Karpas-422 (cell line): ENCODE measurements around the gene ADGRG3. TPM values are rescaled to one million over a fixed set of nuclear protein-coding genes. Genes with fewer than 3 reads are reported as not detected.

Source experiments
- DNase-seq: peaks from one replicate; pipeline ENCODE4 v3.0.0-alpha.2; 2015
- H2AFZ ChIP-seq: fragments of 200-600 bp; sonication (generic); 2 replicates; pipeline ENCODE4 v1.6.1; 2014; ENCODE audit warnings: antibody characterized with exemption, low read length, mixed read lengths
- H3K27ac ChIP-seq: fragments of 200-600 bp; sonication (generic); 2 replicates; pipeline ENCODE4 v1.5.1; 2014; ENCODE audit warnings: mild to moderate bottlenecking, low read length, moderate library complexity
- H3K27me3 ChIP-seq: fragments of 200-600 bp; sonication (generic); 2 replicates; pipeline ENCODE4 v1.6.1; 2014; ENCODE audit warnings: low read length, mixed read lengths
- H3K36me3 ChIP-seq: fragments of 200-600 bp; sonication (generic); 2 replicates; pipeline ENCODE4 v1.6.1; 2014; ENCODE audit warnings: low read length, mixed read lengths; ENCODE audit not compliant: insufficient read depth
- H3K4me1 ChIP-seq: fragments of 200-600 bp; sonication (generic); 2 replicates; pipeline ENCODE4 v1.6.1; 2014; ENCODE audit warnings: mild to moderate bottlenecking, low read length, mixed read lengths
- H3K4me2 ChIP-seq: fragments of 200-600 bp; sonication (generic); 2 replicates; pipeline ENCODE4 v1.6.1; 2014; ENCODE audit warnings: low read length, low read depth, mild to moderate bottlenecking; ENCODE audit not compliant: poor library complexity, severe bottlenecking
- H3K4me3 ChIP-seq: fragments of 200-600 bp; sonication (generic); 2 replicates; pipeline ENCODE4 v1.5.1; 2014; ENCODE audit warnings: mild to moderate bottlenecking, antibody characterized with exemption, low read length, mixed read lengths
- H3K79me2 ChIP-seq: fragments of 200-600 bp; sonication (generic); 2 replicates; pipeline ENCODE4 v1.6.1; 2014; ENCODE audit warnings: mild to moderate bottlenecking, low read length, mixed read lengths
- H3K9ac ChIP-seq: fragments of 200-600 bp; sonication (generic); 2 replicates; pipeline ENCODE4 v1.6.0; 2014; ENCODE audit warnings: low read length
- H3K9me2 ChIP-seq: fragments of 200-600 bp; sonication (generic), shearing (Covaris generic); replicated peaks from 2 replicates; pipeline ENCODE4 v1.6.0; 2014; ENCODE audit warnings: mild to moderate bottlenecking, low read length, moderate library complexity; ENCODE audit not compliant: insufficient read depth
- H3K9me3 ChIP-seq: fragments of 300-700, 200-600 bp; sonication (generic); 2 replicates; pipeline ENCODE4 v1.6.1; 2014; ENCODE audit warnings: low read length, mixed read lengths
- H4K20me1 ChIP-seq: fragments of 200-600 bp; sonication (generic); 2 replicates; pipeline ENCODE4 v1.6.1; 2014; ENCODE audit warnings: mild to moderate bottlenecking, antibody characterized with exemption, low read length, low read depth; ENCODE audit not compliant: insufficient read depth
- total RNA-seq: library from RNA; depleted of rRNA; stranded (reverse); fragments of >200 nt; shearing (Covaris generic); gene quantifications from 2 replicates; pipeline ENCODE4 v1.2.3, GENCODE V29; 2014; ENCODE audit warnings: low replicate concordance

The ADGRG3 gene
- total RNA-seq, 1 experiment from 2014 or later, result not detected

- Histone ChIP-seq H3K79me2 (no peaks in the 10 kb centered on the region), H4K20me1 (no peaks in the 10 kb centered on the region; the same call in 1 of the 2 replicates), H3K4me1 (no peaks in the 10 kb centered on the region), H3K9me3 (no peaks in the 10 kb centered on the region), H3K9ac (no peak overlapping the region), H3K9me2 (no peaks in the 10 kb centered on the region), H3K4me3 (no peak overlapping the region), H2AFZ (no peak overlapping the region), H3K36me3 (no peaks in the 10 kb centered on the region), H3K27me3 (no peaks in the 10 kb centered on the region), H3K4me2 (no peak overlapping the region), H3K27ac (no peak overlapping the region)
- DNase-seq, result no peak
Observed at GRCh38 chr16:57629516-57630406, 38.3 kb upstream of the ADGRG3 start.

- no peak for DNase-seq
- H3K9me3 ChIP-seq, result no peaks in the 10 kb centered on the region
- no peaks in the 10 kb centered on the region for H3K27me3 ChIP-seq
- H4K20me1 ChIP-seq, result no peaks in the 10 kb centered on the region; the same call in 1 of the 2 replicates
- H3K4me1 ChIP-seq, result no peaks in the 10 kb centered on the region
- H3K9me2 ChIP-seq, result no peaks in the 10 kb centered on the region
- H3K79me2 ChIP-seq, result no peaks in the 10 kb centered on the region
- no peak overlapping the region for H3K4me3 ChIP-seq
- H3K36me3 ChIP-seq, result no peaks in the 10 kb centered on the region
- H3K4me2 ChIP-seq, result no peak overlapping the region
- H3K27ac ChIP-seq, result no peak overlapping the region
- no peak overlapping the region for H2AFZ ChIP-seq
- H3K9ac ChIP-seq, result no peak overlapping the region
Observed at GRCh38 chr16:57630407-57630797, 37.7 kb upstream of the ADGRG3 start.

- H4K20me1 ChIP-seq, result no peaks in the 10 kb centered on the region; the same call in 1 of the 2 replicates
- DNase-seq, result no peak
- H3K4me2 ChIP-seq, result no peak overlapping the region
- H3K9me2 ChIP-seq, result no peaks in the 10 kb centered on the region
- H2AFZ ChIP-seq, result no peak overlapping the region
- H3K9ac ChIP-seq, result no peak overlapping the region
- no peak overlapping the region for H3K27ac ChIP-seq
- H3K79me2 ChIP-seq, result no peaks in the 10 kb centered on the region
- no peaks in the 10 kb centered on the region for H3K27me3 ChIP-seq
- no peaks in the 10 kb centered on the region for H3K4me1 ChIP-seq
- H3K4me3 ChIP-seq, result no peak overlapping the region
- H3K9me3 ChIP-seq, result no peaks in the 10 kb centered on the region
- H3K36me3 ChIP-seq, result no peaks in the 10 kb centered on the region
Observed at GRCh38 chr16:57630931-57631845, 36.9 kb upstream of the ADGRG3 start.

DNA sequence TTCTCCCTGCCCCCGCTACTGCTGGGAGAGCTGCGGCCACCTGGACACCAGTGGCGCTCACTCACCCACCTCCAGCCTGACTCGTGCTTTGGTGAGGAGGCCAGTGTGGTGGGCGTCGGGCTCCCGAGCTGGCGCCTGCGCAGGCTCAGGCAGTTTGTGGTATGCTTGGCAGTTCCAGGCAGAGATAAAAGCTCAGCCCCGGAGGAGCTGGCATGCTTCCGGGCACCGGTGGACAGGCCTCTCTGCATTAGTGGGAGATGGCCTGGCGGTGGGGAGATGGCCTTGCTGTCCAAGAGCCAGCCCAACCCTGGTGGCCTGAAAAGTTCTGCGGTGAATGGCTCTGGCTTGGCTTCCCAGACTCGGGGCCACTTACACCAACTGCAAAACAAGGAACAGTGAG is 35.5 kb upstream of the ADGRG3 start:
- Histone ChIP-seq H2AFZ (no peak overlapping the region), H3K36me3 (no peaks in the 10 kb centered on the region), H3K4me2 (no peak overlapping the region), H3K9ac (no peak overlapping the region), H3K9me2 (no peaks in the 10 kb centered on the region), H3K4me3 (no peak overlapping the region), H3K27me3 (no peaks in the 10 kb centered on the region), H3K79me2 (no peaks in the 10 kb centered on the region), H3K9me3 (no peaks in the 10 kb centered on the region), H3K27ac (no peak overlapping the region), H4K20me1 (no peaks in the 10 kb centered on the region; the same call in 1 of the 2 replicates), H3K4me1 (no peaks in the 10 kb centered on the region)
- DNase-seq, result no peak

DNA sequence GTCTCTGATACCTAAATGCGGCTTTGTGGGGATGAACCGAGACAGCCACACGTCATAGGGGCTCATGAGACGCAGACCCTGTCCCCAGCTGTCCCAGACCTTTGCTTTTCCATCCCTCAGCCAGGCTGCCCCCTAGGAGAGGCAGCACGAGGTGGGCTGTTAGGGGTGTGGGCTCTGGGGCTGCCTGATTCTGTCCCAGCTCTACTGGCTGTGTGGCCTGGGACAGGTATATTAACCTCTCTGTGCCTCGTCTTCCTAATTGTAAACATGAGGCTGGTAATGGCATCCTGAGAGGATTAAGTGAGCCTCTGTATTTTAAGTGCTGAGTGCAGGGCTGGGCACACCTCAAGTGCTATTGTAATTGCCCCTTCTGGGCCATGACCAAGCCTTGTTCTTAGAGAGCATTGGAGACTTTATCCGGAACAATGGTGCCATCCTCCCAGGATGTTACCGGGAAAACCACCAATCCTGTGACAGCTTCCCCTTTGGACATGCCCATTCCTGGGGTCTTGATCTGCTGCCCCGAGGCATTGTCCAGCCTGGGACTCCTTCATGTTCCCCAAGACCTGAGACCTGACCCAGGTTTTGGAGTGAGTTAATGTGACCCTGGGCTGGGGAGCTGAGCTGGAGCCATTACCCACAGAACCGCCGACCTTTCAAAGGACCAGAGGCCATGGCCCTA is 34.6 kb upstream of the ADGRG3 start:
- Histone ChIP-seq H4K20me1 (no peaks in the 10 kb centered on the region; the same call in 1 of the 2 replicates), H3K27me3 (no peaks in the 10 kb centered on the region), H3K27ac (no peak overlapping the region), H3K9me3 (no peaks in the 10 kb centered on the region), H2AFZ (no peak overlapping the region), H3K36me3 (no peaks in the 10 kb centered on the region), H3K4me2 (no peak overlapping the region), H3K9ac (no peak overlapping the region), H3K4me3 (no peak overlapping the region), H3K9me2 (no peaks in the 10 kb centered on the region), H3K4me1 (no peaks in the 10 kb centered on the region), H3K79me2 (no peaks in the 10 kb centered on the region)
- DNase-seq, result no peak

DNA sequence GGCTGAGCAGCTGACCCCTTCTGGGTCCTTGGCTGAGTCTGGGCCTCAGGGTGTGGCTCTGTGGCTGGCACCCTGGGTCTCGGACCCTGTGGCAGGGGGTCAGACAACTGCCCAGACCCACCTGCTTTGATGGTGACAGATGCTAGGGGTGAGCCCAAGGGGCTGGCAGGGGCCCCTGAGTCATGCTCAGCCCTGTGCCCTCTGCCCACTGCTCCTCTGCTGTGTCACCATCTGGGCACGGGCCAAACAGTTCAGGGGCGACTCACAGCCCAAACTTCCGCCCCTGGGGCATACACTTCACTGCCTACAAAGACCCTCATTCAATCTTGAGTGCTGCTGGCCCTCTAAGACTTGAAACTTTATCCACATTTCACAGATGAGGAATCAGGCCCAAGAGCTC is 33.9 kb upstream of the ADGRG3 start:
- DNase-seq, result no peak
- no peaks in the 10 kb centered on the region for H3K27me3 ChIP-seq
- no peaks in the 10 kb centered on the region for H3K9me3 ChIP-seq
- H3K27ac ChIP-seq, result no peak overlapping the region
- H3K9me2 ChIP-seq, result no peaks in the 10 kb centered on the region
- no peaks in the 10 kb centered on the region for H3K4me1 ChIP-seq
- H4K20me1 ChIP-seq, result no peaks in the 10 kb centered on the region; the same call in 1 of the 2 replicates
- H3K4me3 ChIP-seq, result no peak overlapping the region
- no peak overlapping the region for H3K9ac ChIP-seq
- H2AFZ ChIP-seq, result no peak overlapping the region
- no peaks in the 10 kb centered on the region for H3K79me2 ChIP-seq
- no peak overlapping the region for H3K4me2 ChIP-seq
- no peaks in the 10 kb centered on the region for H3K36me3 ChIP-seq

DNA sequence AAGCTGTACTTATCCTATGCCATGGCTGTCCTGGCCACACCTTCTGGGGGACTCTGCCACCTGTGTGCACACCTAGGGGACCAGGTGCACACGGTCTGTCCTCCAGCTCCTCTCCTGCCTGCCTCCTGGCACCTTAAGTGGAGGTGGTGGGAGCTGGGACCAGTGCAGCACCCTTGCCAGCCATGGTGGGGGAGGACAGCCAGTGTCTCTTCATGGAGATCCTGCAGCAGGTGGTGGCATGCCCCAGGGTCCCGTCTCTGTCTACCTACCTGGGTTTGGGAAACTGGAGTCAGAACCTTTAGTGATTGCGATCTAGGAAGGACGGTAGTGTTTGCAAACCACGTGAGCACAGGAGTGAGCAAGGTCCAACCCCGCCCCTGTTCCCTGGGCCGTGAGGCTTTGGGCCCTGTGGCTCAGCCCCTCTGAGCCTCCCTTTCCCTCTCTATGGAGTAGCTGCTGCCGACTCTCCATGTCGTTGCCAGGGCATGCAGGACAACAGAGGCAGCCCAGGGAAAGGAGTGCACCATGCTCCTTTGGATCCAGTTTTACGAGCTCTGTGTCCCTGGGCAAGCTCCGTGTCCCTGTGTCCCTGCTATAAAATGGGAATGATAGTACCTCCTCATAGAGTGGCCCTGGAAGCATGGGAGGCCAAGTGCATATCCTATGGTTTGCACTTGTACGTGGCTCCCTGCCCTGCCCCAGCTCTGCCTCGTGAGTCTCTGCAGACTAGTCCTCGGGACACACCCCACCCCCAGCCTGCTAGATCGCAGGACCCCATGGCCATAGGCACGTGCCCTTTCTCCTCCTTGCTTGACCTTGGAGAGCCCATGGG is 32.6 kb upstream of the ADGRG3 start:
- Histone ChIP-seq H3K9ac (no peak overlapping the region), H3K79me2 (no peaks in the 10 kb centered on the region)

More for the DNA sequence above, 32.6 kb upstream of the ADGRG3 start:
- Histone ChIP-seq H3K4me2 (no peak overlapping the region), H3K4me3 (no peak overlapping the region), H2AFZ (no peak overlapping the region), H3K27me3 (no peaks in the 10 kb centered on the region), H3K9me2 (no peaks in the 10 kb centered on the region), H3K27ac (no peak overlapping the region), H3K9me3 (no peaks in the 10 kb centered on the region), H3K36me3 (no peaks in the 10 kb centered on the region), H4K20me1 (no peaks in the 10 kb centered on the region; the same call in 1 of the 2 replicates), H3K4me1 (no peaks in the 10 kb centered on the region)
- DNase-seq, result no peak
